ENCODE data around the gene LCMT1.

The LCMT1 gene

GRCh38 chr16:25212636-25213035 lies 101.1 kb downstream of the LCMT1 start:
- no peak for DNase-seq

GRCh38 chr16:25213709-25214397 lies 102.3 kb downstream of the LCMT1 start:
- no peak for DNase-seq

- DNase-seq = no peak
Measured at GRCh38 chr16:25217112-25217511, 105.6 kb downstream of the LCMT1 start.

GRCh38 chr16:25217921-25218320 lies 106.4 kb downstream of the LCMT1 start:
- no peak for DNase-seq

GRCh38 chr16:25219070-25219737 lies 107.7 kb downstream of the LCMT1 start:
- DNase-seq = no peak

GRCh38 chr16:25222959-25223358 lies 111.4 kb downstream of the LCMT1 start:
- no peak for DNase-seq

- DNase-seq = no peak
Measured at GRCh38 chr16:25223964-25224363, 112.4 kb downstream of the LCMT1 start.

- DNase-seq = no peak
Measured at GRCh38 chr16:25224731-25225319, 113.3 kb downstream of the LCMT1 start.
